GM12878 (cell line): ENCODE results near the gene STEAP2. TPM values are rescaled to one million over a fixed set of nuclear protein-coding genes. Genes with fewer than 3 reads are reported as not detected.

Source experiments
- ATAC-seq: fragments of 200-7000 bp; cut with Tn5 transposase; 3 replicates; pipeline ENCODE4 v1.9.1; 2020; ENCODE audit warnings: mild to moderate bottlenecking, moderate library complexity
- BruUV-seq: library from RNA; stranded (reverse); fragments of 400-500 nt; replicated peaks from 2 replicates; lab custom pipeline; 2021; lab: Mats Ljungman, UMichigan
- CTCF ChIA-PET: fragments of 300-600 bp; sonication (Branson Sonifier 250); formaldehyde crosslinking; extraction: SDS; loops from one replicate; lab custom pipeline; 2021; ENCODE audit warnings: inconsistent platforms; lab: Yijun Ruan, JAX
- POLR2A ChIA-PET: fragments of 350-600 bp; formaldehyde crosslinking; extraction: SDS; loops from one replicate; lab custom pipeline; 2021; ENCODE audit warnings: inconsistent platforms; lab: Charles Lee
- RAD21 ChIA-PET: fragments of 300-600 bp; sonication (Branson Sonifier 250); formaldehyde crosslinking; loops from one replicate; lab custom pipeline; 2023; ENCODE audit warnings: antibody characterized with exemption; ENCODE audit not compliant: unreplicated experiment; lab: Charles Lee
- SMC1A ChIA-PET: fragments of 300-600 bp; sonication (Branson Sonifier 250); formaldehyde crosslinking; loops from one replicate; lab custom pipeline; 2023; ENCODE audit not compliant: unreplicated experiment, uncharacterized antibody; lab: Charles Lee
- DNase-seq: peaks from one replicate; pipeline ENCODE4 v3.0.0-alpha.2; 2011; ENCODE audit warnings: low read depth, low spot score
- FAIRE-seq: peaks from 3 replicates; lab custom pipeline; 2011; peaks lifted over from hg19 to GRCh38; lab: Jason Lieb, UNC
- H2AFZ ChIP-seq: 2 replicates; pipeline ENCODE4 v1.6.0; 2011; ENCODE audit warnings: low read depth, low read length, control low read depth; ENCODE audit not compliant: control insufficient read depth
- H3K27ac ChIP-seq: 2 replicates; pipeline ENCODE4 v1.5.1; 2011; ENCODE audit warnings: control low read depth; ENCODE audit not compliant: control insufficient read depth, insufficient read depth
- H3K27me3 ChIP-seq, 2 experiments: replicated peaks in 1 of 2; 2 replicates each; pipeline versions ENCODE4 v1.6.0 to v1.6.1; 2011; ENCODE audit warnings: low read length in 1 of 2; ENCODE audit not compliant: control insufficient read depth in 2 of 2, insufficient read depth in 2 of 2
- H3K36me3 ChIP-seq, 2 experiments: 2 replicates each; pipeline ENCODE4 v1.5.1; 2011; ENCODE audit warnings: low read length in 1 of 2; ENCODE audit not compliant: control insufficient read depth in 2 of 2, insufficient read depth in 2 of 2
- H3K4me1 ChIP-seq: 2 replicates; pipeline ENCODE4 v1.6.1; 2011; ENCODE audit warnings: mild to moderate bottlenecking, low read length, moderate library complexity, mixed read lengths; ENCODE audit not compliant: control insufficient read depth, insufficient read depth
- H3K4me2 ChIP-seq: 2 replicates; pipeline ENCODE4 v1.6.0; 2011; ENCODE audit warnings: control low read depth; ENCODE audit not compliant: control insufficient read depth, insufficient read depth
- H3K4me3 ChIP-seq: fragments of 200-600 bp; sonication (generic); 2 replicates; pipeline ENCODE4 v1.5.1; 2016
- H3K79me2 ChIP-seq: 2 replicates; pipeline ENCODE4 v1.6.0; 2011; ENCODE audit warnings: low read length; ENCODE audit not compliant: control insufficient read depth, insufficient read depth
- H3K9ac ChIP-seq: 2 replicates; pipeline ENCODE4 v1.8.0; 2011; ENCODE audit warnings: low read length, control low read depth, mixed read lengths; ENCODE audit not compliant: control insufficient read depth, insufficient read depth
- H3K9me3 ChIP-seq: replicated peaks from 3 replicates; pipeline ENCODE4 v1.5.1; 2011; ENCODE audit warnings: mild to moderate bottlenecking, low read length; ENCODE audit not compliant: control insufficient read depth, insufficient read depth
- H4K20me1 ChIP-seq: 2 replicates; pipeline ENCODE4 v1.6.0; 2011; ENCODE audit not compliant: control insufficient read depth, insufficient read depth
- BACH1 ChIP-seq: fragments of 450-650 bp; IDR thresholded peaks from 2 replicates; pipeline ENCODE4 v1.6.1; 2017; ENCODE audit warnings: mild to moderate bottlenecking, borderline replicate concordance
- NR2C1 ChIP-seq: fragments of 450-650 bp; IDR thresholded peaks from 2 replicates; pipeline ENCODE4 v1.6.1; 2017; ENCODE audit warnings: antibody characterized with exemption, mild to moderate bottlenecking, moderate library complexity
- NR2C2 ChIP-seq: IDR thresholded peaks from 2 replicates; pipeline ENCODE4 v1.6.1; 2011; ENCODE audit warnings: borderline replicate concordance, low read depth; ENCODE audit not compliant: control insufficient read depth, insufficient read length
- RFX5 ChIP-seq: IDR thresholded peaks from 2 replicates; pipeline ENCODE4 v1.6.1; 2011; ENCODE audit warnings: low read depth, low read length, improper control_type of control experiment
- SMC3 ChIP-seq: IDR thresholded peaks from 2 replicates; pipeline ENCODE4 v1.6.1; 2011; ENCODE audit warnings: low read length, improper control_type of control experiment, borderline replicate concordance
- TCF3 ChIP-seq: IDR thresholded peaks from 2 replicates; pipeline ENCODE4 v1.6.1; 2012; ENCODE audit warnings: low read depth, mild to moderate bottlenecking, low read length, borderline replicate concordance; ENCODE audit not compliant: insufficient read depth
- in situ Hi-C: fragments of 300-500 bp; cut with MboI; formaldehyde crosslinking; loops from 9 replicates; pipeline ENCODE4 v1.14.3; 2018; ENCODE audit warnings: mixed read lengths
- intact Hi-C: fragments of 100-400 bp; cut with micrococcal nuclease; formaldehyde crosslinking; loops from one replicate; pipeline ENCODE4 v1.14.2; 2022; ENCODE audit not compliant: unreplicated experiment
- polyA plus RNA-seq, 11 experiments: library from polyadenylated mRNA; depleted of rRNA in 4 of 11; unstranded in 6 of 11; stranded (reverse) in 5 of 11; fragments of >200 nt; fragmentation: Nextera tagmentation in 4 of 11; fragmentation: Illumina TruSeq in 1 of 11; extraction: Ambion mirVana in 4 of 11; extraction: Trizol in 1 of 11; gene quantifications; 1 replicate in 1 of 11; 2 replicates in 10 of 11; pipeline versions ENCODE4 v1.2.1 to v1.2.3, GENCODE V29; 2011 to 2016; ENCODE audit warnings: inconsistent platforms in 2 of 11, missing spikeins in 2 of 11, low read depth in 1 of 11
- total RNA-seq, 4 experiments: library from RNA; depleted of rRNA in 3 of 4; stranded (reverse); fragments of >200 nt in 3 of 4; fragmentation: Illumina TruSeq in 1 of 4; extraction: Trizol in 1 of 4; gene quantifications; 2 replicates each; pipeline versions ENCODE4 v1.2.1 to v1.2.3, GENCODE V29; 2013 to 2021
- TF ChIP-seq, protein P1 (sequence below): fragments of 450-650 bp; IDR thresholded peaks from 2 replicates; pipeline ENCODE4 v1.6.1; 2017; ENCODE audit warnings: antibody characterized with exemption, mild to moderate bottlenecking, moderate library complexity
- TF ChIP-seq, protein P2 (sequence below): fragments of 450-650 bp; IDR thresholded peaks from 2 replicates; pipeline ENCODE4 v1.6.1; 2018; ENCODE audit warnings: borderline replicate concordance, mild to moderate bottlenecking; ENCODE audit not compliant: partially characterized antibody
- TF ChIP-seq, protein P3 (sequence below): IDR thresholded peaks from 2 replicates; pipeline ENCODE4 v1.6.1; 2012; ENCODE audit warnings: improper control_type of control experiment, low read depth, low read length; ENCODE audit not compliant: insufficient replicate concordance

STEAP2 gene
- total and polyA plus RNA-seq, 10 of the 15 experiments (the other 5 are each of a cell fraction or from before 2014, with no cell fraction given): 0.64 to 17.6 (median 1.8) TPM

DNA sequence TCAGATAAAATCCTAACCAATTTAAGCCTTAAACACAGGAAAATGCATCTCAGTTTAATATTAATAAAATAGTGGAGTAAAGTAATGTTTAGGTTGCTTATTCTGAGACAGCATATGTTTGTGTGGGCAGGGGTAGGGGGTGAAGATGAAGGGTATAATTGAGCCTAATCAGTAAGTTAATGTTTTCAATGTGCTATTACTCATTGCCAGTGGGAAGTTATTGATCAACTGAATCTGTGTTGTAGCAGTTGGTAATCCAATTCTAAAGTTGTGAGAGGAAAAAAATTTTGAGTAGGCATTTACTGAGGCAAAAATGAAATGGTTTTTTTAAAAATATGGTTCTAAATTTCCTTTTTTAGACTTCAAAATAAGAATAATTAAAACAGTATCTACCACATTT is 49.9 kb downstream of the STEAP2 start (continued):
- TF ChIP-seq, protein P1, sequence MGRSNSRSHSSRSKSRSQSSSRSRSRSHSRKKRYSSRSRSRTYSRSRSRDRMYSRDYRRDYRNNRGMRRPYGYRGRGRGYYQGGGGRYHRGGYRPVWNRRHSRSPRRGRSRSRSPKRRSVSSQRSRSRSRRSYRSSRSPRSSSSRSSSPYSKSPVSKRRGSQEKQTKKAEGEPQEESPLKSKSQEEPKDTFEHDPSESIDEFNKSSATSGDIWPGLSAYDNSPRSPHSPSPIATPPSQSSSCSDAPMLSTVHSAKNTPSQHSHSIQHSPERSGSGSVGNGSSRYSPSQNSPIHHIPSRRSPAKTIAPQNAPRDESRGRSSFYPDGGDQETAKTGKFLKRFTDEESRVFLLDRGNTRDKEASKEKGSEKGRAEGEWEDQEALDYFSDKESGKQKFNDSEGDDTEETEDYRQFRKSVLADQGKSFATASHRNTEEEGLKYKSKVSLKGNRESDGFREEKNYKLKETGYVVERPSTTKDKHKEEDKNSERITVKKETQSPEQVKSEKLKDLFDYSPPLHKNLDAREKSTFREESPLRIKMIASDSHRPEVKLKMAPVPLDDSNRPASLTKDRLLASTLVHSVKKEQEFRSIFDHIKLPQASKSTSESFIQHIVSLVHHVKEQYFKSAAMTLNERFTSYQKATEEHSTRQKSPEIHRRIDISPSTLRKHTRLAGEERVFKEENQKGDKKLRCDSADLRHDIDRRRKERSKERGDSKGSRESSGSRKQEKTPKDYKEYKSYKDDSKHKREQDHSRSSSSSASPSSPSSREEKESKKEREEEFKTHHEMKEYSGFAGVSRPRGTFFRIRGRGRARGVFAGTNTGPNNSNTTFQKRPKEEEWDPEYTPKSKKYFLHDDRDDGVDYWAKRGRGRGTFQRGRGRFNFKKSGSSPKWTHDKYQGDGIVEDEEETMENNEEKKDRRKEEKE: no peak
- TF ChIP-seq BACH1: no peak

DNA sequence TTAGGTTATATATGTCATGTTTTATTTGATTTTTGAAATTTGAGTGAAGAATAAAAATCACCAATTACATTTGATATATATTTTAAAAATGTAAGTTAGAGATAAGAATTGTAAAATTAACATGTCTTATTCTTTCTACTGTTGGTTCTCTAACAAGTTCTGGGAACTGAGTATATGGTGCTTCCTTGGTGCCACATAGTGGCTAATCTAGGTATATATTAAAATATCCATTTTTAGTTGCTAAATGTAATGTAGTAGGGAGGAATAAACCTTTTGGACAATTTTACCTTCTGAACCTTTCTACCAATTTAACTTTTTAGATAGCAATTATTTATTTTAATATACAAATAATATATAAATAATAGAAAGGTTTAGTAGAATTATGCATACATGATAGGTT is 50.9 kb downstream of the STEAP2 start:
- CTCF ChIA-PET: interaction anchor here (0.9 to 3.2 kb wide), 8 partner anchors 11 to 164 kb away, joined by 3 to 50 read pairs (median 4); partner anchors contain the start of gene STEAP1
- TF ChIP-seq, protein P2, sequence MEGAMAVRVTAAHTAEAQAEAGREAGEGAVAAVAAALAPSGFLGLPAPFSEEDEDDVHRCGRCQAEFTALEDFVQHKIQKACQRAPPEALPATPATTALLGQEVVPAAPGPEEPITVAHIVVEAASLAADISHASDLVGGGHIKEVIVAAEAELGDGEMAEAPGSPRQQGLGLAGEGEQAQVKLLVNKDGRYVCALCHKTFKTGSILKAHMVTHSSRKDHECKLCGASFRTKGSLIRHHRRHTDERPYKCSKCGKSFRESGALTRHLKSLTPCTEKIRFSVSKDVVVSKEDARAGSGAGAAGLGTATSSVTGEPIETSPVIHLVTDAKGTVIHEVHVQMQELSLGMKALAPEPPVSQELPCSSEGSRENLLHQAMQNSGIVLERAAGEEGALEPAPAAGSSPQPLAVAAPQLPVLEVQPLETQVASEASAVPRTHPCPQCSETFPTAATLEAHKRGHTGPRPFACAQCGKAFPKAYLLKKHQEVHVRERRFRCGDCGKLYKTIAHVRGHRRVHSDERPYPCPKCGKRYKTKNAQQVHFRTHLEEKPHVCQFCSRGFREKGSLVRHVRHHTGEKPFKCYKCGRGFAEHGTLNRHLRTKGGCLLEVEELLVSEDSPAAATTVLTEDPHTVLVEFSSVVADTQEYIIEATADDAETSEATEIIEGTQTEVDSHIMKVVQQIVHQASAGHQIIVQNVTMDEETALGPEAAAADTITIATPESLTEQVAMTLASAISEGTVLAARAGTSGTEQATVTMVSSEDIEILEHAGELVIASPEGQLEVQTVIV: no peak
- no peak for TF ChIP-seq NR2C1
- TF ChIP-seq SMC3: peak; percentile 83
- TF ChIP-seq, protein P3, sequence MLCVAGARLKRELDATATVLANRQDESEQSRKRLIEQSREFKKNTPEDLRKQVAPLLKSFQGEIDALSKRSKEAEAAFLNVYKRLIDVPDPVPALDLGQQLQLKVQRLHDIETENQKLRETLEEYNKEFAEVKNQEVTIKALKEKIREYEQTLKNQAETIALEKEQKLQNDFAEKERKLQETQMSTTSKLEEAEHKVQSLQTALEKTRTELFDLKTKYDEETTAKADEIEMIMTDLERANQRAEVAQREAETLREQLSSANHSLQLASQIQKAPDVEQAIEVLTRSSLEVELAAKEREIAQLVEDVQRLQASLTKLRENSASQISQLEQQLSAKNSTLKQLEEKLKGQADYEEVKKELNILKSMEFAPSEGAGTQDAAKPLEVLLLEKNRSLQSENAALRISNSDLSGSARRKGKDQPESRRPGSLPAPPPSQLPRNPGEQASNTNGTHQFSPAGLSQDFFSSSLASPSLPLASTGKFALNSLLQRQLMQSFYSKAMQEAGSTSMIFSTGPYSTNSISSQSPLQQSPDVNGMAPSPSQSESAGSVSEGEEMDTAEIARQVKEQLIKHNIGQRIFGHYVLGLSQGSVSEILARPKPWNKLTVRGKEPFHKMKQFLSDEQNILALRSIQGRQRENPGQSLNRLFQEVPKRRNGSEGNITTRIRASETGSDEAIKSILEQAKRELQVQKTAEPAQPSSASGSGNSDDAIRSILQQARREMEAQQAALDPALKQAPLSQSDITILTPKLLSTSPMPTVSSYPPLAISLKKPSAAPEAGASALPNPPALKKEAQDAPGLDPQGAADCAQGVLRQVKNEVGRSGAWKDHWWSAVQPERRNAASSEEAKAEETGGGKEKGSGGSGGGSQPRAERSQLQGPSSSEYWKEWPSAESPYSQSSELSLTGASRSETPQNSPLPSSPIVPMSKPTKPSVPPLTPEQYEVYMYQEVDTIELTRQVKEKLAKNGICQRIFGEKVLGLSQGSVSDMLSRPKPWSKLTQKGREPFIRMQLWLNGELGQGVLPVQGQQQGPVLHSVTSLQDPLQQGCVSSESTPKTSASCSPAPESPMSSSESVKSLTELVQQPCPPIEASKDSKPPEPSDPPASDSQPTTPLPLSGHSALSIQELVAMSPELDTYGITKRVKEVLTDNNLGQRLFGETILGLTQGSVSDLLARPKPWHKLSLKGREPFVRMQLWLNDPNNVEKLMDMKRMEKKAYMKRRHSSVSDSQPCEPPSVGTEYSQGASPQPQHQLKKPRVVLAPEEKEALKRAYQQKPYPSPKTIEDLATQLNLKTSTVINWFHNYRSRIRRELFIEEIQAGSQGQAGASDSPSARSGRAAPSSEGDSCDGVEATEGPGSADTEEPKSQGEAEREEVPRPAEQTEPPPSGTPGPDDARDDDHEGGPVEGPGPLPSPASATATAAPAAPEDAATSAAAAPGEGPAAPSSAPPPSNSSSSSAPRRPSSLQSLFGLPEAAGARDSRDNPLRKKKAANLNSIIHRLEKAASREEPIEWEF: no peak
- no peak for TF ChIP-seq NR2C2
- no peak for TF ChIP-seq TCF3
- TF ChIP-seq RFX5: no peak

More for the DNA sequence above, 50.9 kb downstream of the STEAP2 start:
- Histone ChIP-seq H3K79me2 (no peaks in the 10 kb centered on the region), H3K9me3 (no peaks in the 10 kb centered on the region), H3K4me2 (no peak overlapping the region), H3K4me1 (no peaks in the 10 kb centered on the region), H3K4me3 (no peak overlapping the region), H2AFZ (no peak overlapping the region), H4K20me1 (no peaks in the 10 kb centered on the region), H3K27me3 (0 out of 4 replicates have a peak, but pooled peaks cover 0 to under 1% of the 10 kb centered on the region in 2 experiments), H3K9ac (no peak overlapping the region), H3K36me3 (no peaks in the 10 kb centered on the region), H3K27ac (no peak overlapping the region)
- SMC1A ChIA-PET: interaction anchor here (0.9 to 2.8 kb wide), 13 partner anchors 11 to 165 kb away, joined by 3 to 26 read pairs (median 6); partner anchors contain the start of genes STEAP1 and STEAP2
- POLR2A ChIA-PET: no interaction called here
- no peak for FAIRE-seq
- no peak for DNase-seq
- BruUV-seq: no TSS peak
- intact Hi-C loops (loop anchor here (1.0 to 2.0 kb wide), 2 partner anchors 108 to 164 kb away; partner anchors contain the start of gene STEAP1), in situ Hi-C loops (no loop called here)
- ATAC-seq: peak; percentile 92
- RAD21 ChIA-PET: interaction anchor here (1.0 to 3.4 kb wide), 5 partner anchors 18 to 165 kb away, joined by 3 to 28 read pairs (median 10); partner anchors contain the start of genes STEAP1 and STEAP2
